ENCODE results near the gene CEACAM4. TPM values are rescaled to one million over a fixed set of nuclear protein-coding genes. Genes with fewer than 3 reads are reported as not detected.

Gene CEACAM4
- total and polyA plus RNA-seq, 2 of the 8 experiments (the other 6 are each of a cell fraction or from before 2014, with no cell fraction given), result not detected

- TF ChIP-seq CHD7 (IDR thresholded peaks at IDR 0.05; ENCODE audit: insufficient replicate concordance, low read length), result no peak
- TF ChIP-seq BCL11A (IDR thresholded peaks at IDR 0.05; ENCODE audit: low read depth in 2 of 2, low read length in 2 of 2), result no peak
- TF ChIP-seq POLR2AphosphoS5 (IDR thresholded peaks at IDR 0.05; ENCODE audit: low read depth, low read length), result no peak
- TF ChIP-seq JUN (IDR thresholded peaks at IDR 0.05; ENCODE audit: low read depth, low read length), result no peak
- no peak for TF ChIP-seq BACH1 (IDR thresholded peaks at IDR 0.05; ENCODE audit: low read length)
- TF ChIP-seq EGR1 (IDR thresholded peaks at IDR 0.05; ENCODE audit: borderline replicate concordance, low read depth, low read length), result no peak
- TF ChIP-seq TCF12 (IDR thresholded peaks at IDR 0.05; ENCODE audit: low read depth, low read length), result no peak
- no peak for TF ChIP-seq RXRA (IDR thresholded peaks at IDR 0.05; ENCODE audit: insufficient read depth, low read depth, low read length)
- no peak for TF ChIP-seq ATF2 (IDR thresholded peaks at IDR 0.05; ENCODE audit: low read length)
These were observed 34.8 kb downstream of the CEACAM4 start (continued) for GRCh38 chr19:41591951-41592562.
